H9 (cell line): Measurements from ENCODE around the gene HNRNPU. TPM values are rescaled to one million over a fixed set of nuclear protein-coding genes. Genes with fewer than 3 reads are reported as not detected.

Source experiments
- DNase-seq: peaks from one replicate; pipeline ENCODE4 v3.0.0-alpha.2; 2017
- H2AFZ ChIP-seq: one replicate; pipeline ENCODE4 v1.6.1; 2013; ENCODE audit warnings: mild to moderate bottlenecking, low read length, control low read depth, moderate library complexity
- H2AK5ac ChIP-seq: 2 replicates; pipeline ENCODE4 v1.6.1; 2013; ENCODE audit warnings: low read length, control low read depth, mixed read lengths; ENCODE audit not compliant: insufficient read length
- H2BK120ac ChIP-seq: one replicate; pipeline ENCODE4 v1.6.1; 2013; ENCODE audit warnings: low read depth, mild to moderate bottlenecking, low read length, control low read depth, inconsistent platforms; ENCODE audit not compliant: poor library complexity, severe bottlenecking
- H2BK12ac ChIP-seq: 2 replicates; pipeline ENCODE4 v1.6.1; 2013; ENCODE audit warnings: low read length, control low read depth, mixed read lengths, low read depth; ENCODE audit not compliant: insufficient read length
- H2BK15ac ChIP-seq: 2 replicates; pipeline ENCODE4 v1.6.1; 2013; ENCODE audit warnings: low read depth, low read length, control low read depth
- H2BK20ac ChIP-seq: one replicate; pipeline ENCODE4 v1.6.1; 2013; ENCODE audit warnings: low read depth, mild to moderate bottlenecking, low read length, control low read depth, inconsistent platforms; ENCODE audit not compliant: poor library complexity, severe bottlenecking
- H2BK5ac ChIP-seq: 2 replicates; pipeline ENCODE4 v1.6.1; 2013; ENCODE audit warnings: low read length, control low read depth, mixed read lengths; ENCODE audit not compliant: insufficient read length
- H3K14ac ChIP-seq: 2 replicates; pipeline ENCODE4 v1.6.1; 2013; ENCODE audit warnings: low read length, control low read depth; ENCODE audit not compliant: insufficient read depth
- H3K18ac ChIP-seq: 2 replicates; pipeline ENCODE4 v1.6.1; 2013; ENCODE audit warnings: low read depth, mild to moderate bottlenecking, mixed read lengths, low read length, control low read depth; ENCODE audit not compliant: insufficient read length
- H3K23ac ChIP-seq: 2 replicates; pipeline ENCODE4 v1.6.1; 2013; ENCODE audit warnings: low read length, control low read depth, mixed read lengths, low read depth; ENCODE audit not compliant: insufficient read length
- H3K23me2 ChIP-seq: 2 replicates; pipeline ENCODE4 v1.6.1; 2013; ENCODE audit warnings: low read depth, mild to moderate bottlenecking, mixed read lengths, low read length, control low read depth; ENCODE audit not compliant: insufficient read length, poor library complexity, severe bottlenecking
- H3K27ac ChIP-seq: 2 replicates; pipeline ENCODE4 v1.5.1; 2013; ENCODE audit warnings: low read length, control low read depth, mixed read lengths, low read depth; ENCODE audit not compliant: insufficient read length
- H3K27me3 ChIP-seq: 2 replicates; pipeline ENCODE4 v1.6.1; 2013; ENCODE audit warnings: low read length, control low read depth, inconsistent platforms; ENCODE audit not compliant: insufficient read depth
- H3K4ac ChIP-seq: 2 replicates; pipeline ENCODE4 v1.6.1; 2013; ENCODE audit warnings: low read depth, mild to moderate bottlenecking, control low read depth, inconsistent platforms, low read length, moderate library complexity
- H3K4me1 ChIP-seq: 2 replicates; pipeline ENCODE4 v1.6.1; 2013; ENCODE audit warnings: low read length, control low read depth, inconsistent platforms; ENCODE audit not compliant: insufficient read depth
- H3K4me2 ChIP-seq: 2 replicates; pipeline ENCODE4 v1.6.1; 2013; ENCODE audit warnings: low read length, control low read depth, mixed read lengths; ENCODE audit not compliant: insufficient read length, insufficient read depth
- H3K56ac ChIP-seq: 2 replicates; pipeline ENCODE4 v1.6.1; 2013; ENCODE audit warnings: low read depth, mild to moderate bottlenecking, mixed read lengths, low read length, control low read depth; ENCODE audit not compliant: insufficient read length
- H3K79me1 ChIP-seq: 2 replicates; pipeline ENCODE4 v1.6.1; 2013; ENCODE audit warnings: low read depth, mild to moderate bottlenecking, moderate library complexity, low read length, control low read depth, inconsistent platforms; ENCODE audit not compliant: insufficient read depth, poor library complexity, severe bottlenecking
- H3K79me2 ChIP-seq: 2 replicates; pipeline ENCODE4 v1.6.1; 2013; ENCODE audit warnings: low read length, control low read depth, inconsistent platforms; ENCODE audit not compliant: insufficient read depth
- H3K9ac ChIP-seq: 2 replicates; pipeline ENCODE4 v1.6.1; 2013; ENCODE audit warnings: low read length, control low read depth, mixed read lengths; ENCODE audit not compliant: insufficient read length; ENCODE audit errors: extremely low read depth
- H3K9me3 ChIP-seq: one replicate; pipeline ENCODE4 v1.6.1; 2013; ENCODE audit warnings: low read depth, low read length, inconsistent platforms; ENCODE audit not compliant: control insufficient read depth
- H3T11ph ChIP-seq: one replicate; pipeline ENCODE4 v1.6.1; 2013; ENCODE audit warnings: mild to moderate bottlenecking, low read length, control low read depth, inconsistent platforms
- H4K20me1 ChIP-seq: one replicate; pipeline ENCODE4 v1.6.1; 2013; ENCODE audit not compliant: control insufficient read depth, insufficient read length, insufficient read depth
- H4K5ac ChIP-seq: 2 replicates; pipeline ENCODE4 v1.6.1; 2013; ENCODE audit warnings: low read depth, mild to moderate bottlenecking, mixed read lengths, low read length, control low read depth; ENCODE audit not compliant: insufficient read length
- H4K8ac ChIP-seq: replicated peaks from 2 replicates; pipeline ENCODE4 v1.6.1; 2013; ENCODE audit warnings: low read length, control low read depth, mixed read lengths, low read depth; ENCODE audit not compliant: insufficient read length
- H4K91ac ChIP-seq: 2 replicates; pipeline ENCODE4 v1.6.1; 2013; ENCODE audit warnings: low read depth, mild to moderate bottlenecking, moderate library complexity, mixed read lengths, low read length, control low read depth; ENCODE audit not compliant: insufficient read length
- H3K27ac Mint-ChIP-seq, 3 experiments: 2 replicates in 2 of 3; 3 replicates in 1 of 3; pipeline ENCODE4 v1.8.0; 2020 to 2021; ENCODE audit warnings: mixed read lengths in 3 of 3, mild to moderate bottlenecking in 1 of 3, moderate library complexity in 1 of 3
- H3K27me3 Mint-ChIP-seq: 2 replicates; pipeline ENCODE4 v1.8.0; 2021; ENCODE audit warnings: low read depth, mild to moderate bottlenecking, moderate library complexity, mixed read lengths
- H3K36me3 Mint-ChIP-seq, 3 experiments: 2 replicates in 2 of 3; 3 replicates in 1 of 3; pipeline ENCODE4 v1.8.0; 2020 to 2021; ENCODE audit warnings: low read depth in 3 of 3, mixed read lengths in 3 of 3; ENCODE audit not compliant: insufficient read depth in 1 of 3
- H3K4me1 Mint-ChIP-seq, 2 experiments: 2 replicates each; pipeline ENCODE4 v1.8.0; 2020; ENCODE audit warnings: mixed read lengths in 2 of 2
- H3K4me3 Mint-ChIP-seq, 2 experiments: 2 replicates in 1 of 2; 3 replicates in 1 of 2; pipeline ENCODE4 v1.8.0; 2020 to 2021; ENCODE audit warnings: mild to moderate bottlenecking in 2 of 2, mixed read lengths in 2 of 2, moderate library complexity in 1 of 2
- H3K9me3 Mint-ChIP-seq, 2 experiments: 2 replicates in 1 of 2; 3 replicates in 1 of 2; pipeline ENCODE4 v1.8.0; 2020; ENCODE audit warnings: mild to moderate bottlenecking in 2 of 2, mixed read lengths in 2 of 2, moderate library complexity in 1 of 2
- WGBS: extraction: QIAGEN DNeasy Blood & Tissue Kit; methylation state at CpG from one replicate; pipeline ENCODE4 v1.1.7; 2013; ENCODE audit warnings: missing lambda C conversion rate, low lambda C conversion rate, mixed read lengths; ENCODE audit not compliant: insufficient read length; ENCODE audit errors: extremely low coverage; 5-methylcytosine and 5-hydroxymethylcytosine counted together
- total RNA-seq: library from RNA; stranded (reverse); gene quantifications from 2 replicates; pipeline ENCODE4 v1.2.1, GENCODE V29; 2021
- TF ChIP-seq, protein P1 (sequence below): fragments of 200-600 bp; sonication (generic); conservative IDR thresholded peaks from 3 replicates; pipeline ENCODE4 v1.8.0; 2021; ENCODE audit warnings: antibody characterized with exemption, mild to moderate bottlenecking

The HNRNPU gene
- total RNA-seq, 1 experiment from 2014 or later, result 657 TPM

DNA sequence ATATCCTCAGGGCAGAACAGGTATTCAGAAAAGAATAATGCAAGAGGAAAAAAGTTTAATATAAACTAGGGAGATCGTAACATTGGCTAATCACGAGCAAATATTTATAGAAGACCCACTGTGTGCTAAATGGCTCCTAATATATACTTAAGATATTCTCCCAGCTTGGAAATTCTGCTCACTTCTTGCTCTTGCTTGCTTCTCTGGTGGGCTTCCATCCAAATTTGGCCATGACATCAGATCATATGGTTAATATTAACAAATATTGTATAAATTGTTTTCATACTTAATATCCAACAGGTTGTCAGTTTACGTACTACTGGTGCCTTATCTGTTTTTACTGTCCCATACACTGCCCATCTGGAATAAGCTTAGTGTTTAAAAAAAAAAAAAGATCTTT lies 27.8 kb downstream of the HNRNPU start:
- peaks cover 32 to 42% of the 10 kb centered on the region in 2 experiments for H3K4me1 Mint-ChIP-seq
- no peaks in the 10 kb centered on the region for H3K79me1 ChIP-seq
- no peak overlapping the region for H3K56ac ChIP-seq
- no peak overlapping the region for H3K14ac ChIP-seq
- DNase-seq, result no peak
- H3K9ac ChIP-seq, result peak overlapping the region; percentile 92
- TF ChIP-seq, protein P1, sequence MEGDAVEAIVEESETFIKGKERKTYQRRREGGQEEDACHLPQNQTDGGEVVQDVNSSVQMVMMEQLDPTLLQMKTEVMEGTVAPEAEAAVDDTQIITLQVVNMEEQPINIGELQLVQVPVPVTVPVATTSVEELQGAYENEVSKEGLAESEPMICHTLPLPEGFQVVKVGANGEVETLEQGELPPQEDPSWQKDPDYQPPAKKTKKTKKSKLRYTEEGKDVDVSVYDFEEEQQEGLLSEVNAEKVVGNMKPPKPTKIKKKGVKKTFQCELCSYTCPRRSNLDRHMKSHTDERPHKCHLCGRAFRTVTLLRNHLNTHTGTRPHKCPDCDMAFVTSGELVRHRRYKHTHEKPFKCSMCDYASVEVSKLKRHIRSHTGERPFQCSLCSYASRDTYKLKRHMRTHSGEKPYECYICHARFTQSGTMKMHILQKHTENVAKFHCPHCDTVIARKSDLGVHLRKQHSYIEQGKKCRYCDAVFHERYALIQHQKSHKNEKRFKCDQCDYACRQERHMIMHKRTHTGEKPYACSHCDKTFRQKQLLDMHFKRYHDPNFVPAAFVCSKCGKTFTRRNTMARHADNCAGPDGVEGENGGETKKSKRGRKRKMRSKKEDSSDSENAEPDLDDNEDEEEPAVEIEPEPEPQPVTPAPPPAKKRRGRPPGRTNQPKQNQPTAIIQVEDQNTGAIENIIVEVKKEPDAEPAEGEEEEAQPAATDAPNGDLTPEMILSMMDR, result no peak
- H3K27ac Mint-ChIP-seq, result peak overlapping the region; percentile 95 to 99 (median 97)
- no peaks in the 10 kb centered on the region for H3K27me3 Mint-ChIP-seq
- no peak overlapping the region for H3K4ac ChIP-seq
- no peak overlapping the region for H2BK15ac ChIP-seq
- no peak overlapping the region for H3T11ph ChIP-seq
- no peak overlapping the region for H2AFZ ChIP-seq
- H4K20me1 ChIP-seq, result no peaks in the 10 kb centered on the region
- no peak overlapping the region for H4K5ac ChIP-seq
- H2BK20ac ChIP-seq, result no peak overlapping the region
- H3K4me2 ChIP-seq, result peak overlapping the region; percentile 72
- H3K36me3 Mint-ChIP-seq, result peaks cover 2 to 32% (median 6%) of the 10 kb centered on the region in 3 experiments; a peak in 3 of 7 replicates
- peaks cover 10% of the 10 kb centered on the region for H3K23me2 ChIP-seq
- H2AK5ac ChIP-seq, result no peak overlapping the region
- no CpG with 5 or more reads among the region's 3 CpGs for WGBS
- no peak overlapping the region for H3K18ac ChIP-seq
- no peaks in the 10 kb centered on the region for H3K9me3 Mint-ChIP-seq
- H3K27ac ChIP-seq, result no peak overlapping the region
- H3K27me3 ChIP-seq, result no peaks in the 10 kb centered on the region
- H2BK5ac ChIP-seq, result no peak overlapping the region
- no peak overlapping the region for H4K8ac ChIP-seq
- no peak overlapping the region for H2BK120ac ChIP-seq
- no peaks in the 10 kb centered on the region; the same call in 1 of the 2 replicates for H3K79me2 ChIP-seq
- peak overlapping the region; percentile 88 to 96 for H3K4me3 Mint-ChIP-seq
- H3K23ac ChIP-seq, result no peak overlapping the region
- peaks cover 7% of the 10 kb centered on the region; the same call in 1 of the 2 replicates for H3K4me1 ChIP-seq
- H2BK12ac ChIP-seq, result no peak overlapping the region
- H3K9me3 ChIP-seq, result no peaks in the 10 kb centered on the region
- no peak overlapping the region for H4K91ac ChIP-seq
